IMR-90 (cell line): ENCODE results near the gene S100A11. TPM values are rescaled to one million over a fixed set of nuclear protein-coding genes. Genes with fewer than 3 reads are reported as not detected.

ENCODE experiments used
- ATAC-seq: fragments of 200-7000 bp; cut with Tn5 transposase; 2 replicates; pipeline ENCODE4 v1.9.1; 2020; ENCODE audit warnings: low read depth, mild to moderate bottlenecking, moderate library complexity
- BruUV-seq: library from RNA; stranded (reverse); fragments of 400-500 nt; replicated peaks from 2 replicates; lab custom pipeline; 2021; lab: Mats Ljungman, UMichigan
- CTCF ChIA-PET: fragments of 300-600 bp; formaldehyde crosslinking; extraction: SDS; loops from one replicate; lab custom pipeline; 2021; ENCODE audit warnings: antibody characterized with exemption; lab: Yijun Ruan, JAX
- POLR2A ChIA-PET: fragments of 300-600 bp; sonication (Branson Sonifier 250); formaldehyde crosslinking; loops from one replicate; lab custom pipeline; 2022; ENCODE audit warnings: antibody characterized with exemption; ENCODE audit not compliant: unreplicated experiment; lab: Charles Lee
- DNase-seq: peaks from one replicate; pipeline ENCODE4 v3.0.0; 2013
- H2AFZ ChIP-seq: replicated peaks from 2 replicates; pipeline ENCODE3; 2013; ENCODE audit warnings: low read length, mild to moderate bottlenecking; ENCODE audit not compliant: poor library complexity
- H2AK5ac ChIP-seq: 2 replicates; pipeline ENCODE4 v1.6.1; 2013; ENCODE audit warnings: low read depth, low read length, inconsistent platforms
- H2AK9ac ChIP-seq: replicated peaks from 2 replicates; pipeline ENCODE3; 2013; ENCODE audit warnings: mild to moderate bottlenecking, low read depth, low read length, moderate library complexity; ENCODE audit not compliant: poor library complexity
- H2BK120ac ChIP-seq: 2 replicates; pipeline ENCODE4 v1.6.1; 2013; ENCODE audit warnings: low read depth, low read length, inconsistent platforms
- H2BK15ac ChIP-seq: 3 replicates; pipeline ENCODE4 v1.6.1; 2013; ENCODE audit warnings: low read depth, low read length, inconsistent platforms
- H2BK20ac ChIP-seq: 2 replicates; pipeline ENCODE4 v1.6.1; 2013; ENCODE audit warnings: low read depth, mild to moderate bottlenecking, inconsistent platforms, low read length, moderate library complexity
- H2BK5ac ChIP-seq: 2 replicates; pipeline ENCODE4 v1.6.1; 2013; ENCODE audit warnings: mild to moderate bottlenecking, low read depth, low read length, inconsistent platforms; ENCODE audit not compliant: poor library complexity, severe bottlenecking
- H3K14ac ChIP-seq: replicated peaks from 2 replicates; pipeline ENCODE4 v1.6.1; 2013; ENCODE audit warnings: low read depth, low read length, inconsistent platforms
- H3K18ac ChIP-seq: 2 replicates; pipeline ENCODE4 v1.6.1; 2013; ENCODE audit warnings: low read depth, low read length, control low read depth
- H3K23ac ChIP-seq: 2 replicates; pipeline ENCODE4 v1.6.1; 2013; ENCODE audit warnings: low read depth, low read length, inconsistent platforms
- H3K27ac ChIP-seq: 2 replicates; pipeline ENCODE4 v1.5.1; 2013; ENCODE audit warnings: mild to moderate bottlenecking, control low read depth, low read length; ENCODE audit not compliant: insufficient read depth
- H3K27me3 ChIP-seq: 2 replicates; pipeline ENCODE4 v1.6.1; 2013; ENCODE audit warnings: low read length; ENCODE audit not compliant: control insufficient read depth, insufficient read depth
- H3K36me3 ChIP-seq: 2 replicates; pipeline ENCODE4 v1.6.1; 2013; ENCODE audit warnings: low read length, mixed read lengths; ENCODE audit not compliant: control insufficient read depth, insufficient read depth
- H3K4ac ChIP-seq: 2 replicates; pipeline ENCODE4 v1.6.1; 2013; ENCODE audit warnings: low read depth, low read length, inconsistent platforms
- H3K4me1 ChIP-seq: 2 replicates; pipeline ENCODE4 v1.6.1; 2013; ENCODE audit warnings: low read length, mixed read lengths; ENCODE audit not compliant: control insufficient read depth, insufficient read depth
- H3K4me2 ChIP-seq: 2 replicates; pipeline ENCODE4 v1.6.1; 2013; ENCODE audit warnings: low read depth, mild to moderate bottlenecking, control low read depth, low read length, moderate library complexity
- H3K4me3 ChIP-seq: 2 replicates; pipeline ENCODE4 v1.5.1; 2013; ENCODE audit warnings: low read depth, mild to moderate bottlenecking, control low read depth, low read length, moderate library complexity; ENCODE audit not compliant: insufficient read depth
- H3K56ac ChIP-seq: 2 replicates; pipeline ENCODE4 v1.6.1; 2013; ENCODE audit warnings: low read length, inconsistent platforms; ENCODE audit not compliant: insufficient read depth; ENCODE audit errors: extremely low read depth
- H3K79me1 ChIP-seq, 2 experiments: 2 replicates each; pipeline ENCODE4 v1.6.1; 2013; ENCODE audit warnings: low read length in 2 of 2, inconsistent platforms in 1 of 2, low read depth in 1 of 2
- H3K9ac ChIP-seq: 2 replicates; pipeline ENCODE4 v1.6.1; 2013; ENCODE audit warnings: low read depth, low read length, control low read depth
- H3K9me1 ChIP-seq: 2 replicates; pipeline ENCODE4 v1.6.1; 2013; ENCODE audit warnings: low read length, inconsistent platforms; ENCODE audit not compliant: insufficient read depth
- H3K9me3 ChIP-seq: 2 replicates; pipeline ENCODE4 v1.6.1; 2013; ENCODE audit warnings: low read length; ENCODE audit not compliant: control insufficient read depth, insufficient read depth
- H4K20me1 ChIP-seq: 2 replicates; pipeline ENCODE4 v1.6.1; 2013; ENCODE audit warnings: low read length, inconsistent platforms; ENCODE audit not compliant: insufficient read depth
- H4K5ac ChIP-seq: 2 replicates; pipeline ENCODE4 v1.6.1; 2013; ENCODE audit warnings: mild to moderate bottlenecking, low read depth, low read length, control low read depth
- H4K8ac ChIP-seq, 2 experiments: 2 replicates each; pipeline ENCODE4 v1.6.1; 2013; ENCODE audit warnings: low read depth in 2 of 2, low read length in 2 of 2, control low read depth in 1 of 2, inconsistent platforms in 1 of 2
- H4K91ac ChIP-seq: 2 replicates; pipeline ENCODE4 v1.6.1; 2013; ENCODE audit warnings: low read depth, low read length, inconsistent platforms; ENCODE audit not compliant: insufficient read depth
- MAFK ChIP-seq: IDR thresholded peaks from 2 replicates; pipeline ENCODE4 v1.6.1; 2012; ENCODE audit warnings: low read depth, low read length, improper control_type of control experiment
- POLR2A ChIP-seq: IDR thresholded peaks from 2 replicates; pipeline ENCODE4 v1.6.1; 2012; ENCODE audit warnings: mild to moderate bottlenecking, low read depth, low read length
- RAD21 ChIP-seq: IDR thresholded peaks from 2 replicates; pipeline ENCODE4 v1.6.1; 2012; ENCODE audit warnings: low read length, improper control_type of control experiment
- RCOR1 ChIP-seq: IDR thresholded peaks from 2 replicates; pipeline ENCODE4 v1.6.1; 2012; ENCODE audit warnings: mild to moderate bottlenecking, low read length, improper control_type of control experiment; ENCODE audit not compliant: insufficient replicate concordance
- USF2 ChIP-seq: fragments of 150-350 bp; IDR thresholded peaks from 2 replicates; pipeline ENCODE4 v1.6.1; 2017; ENCODE audit warnings: mild to moderate bottlenecking, antibody characterized with exemption, low read length, low read depth
- WGBS, 2 experiments: methylation state at CpG; one replicate each; pipeline versions ENCODE4 v1.1.5 to v1.1.7; 2013; ENCODE audit warnings: missing lambda C conversion rate in 2 of 2; ENCODE audit not compliant: insufficient read length in 1 of 2; ENCODE audit errors: extremely low coverage in 2 of 2; 5-methylcytosine and 5-hydroxymethylcytosine counted together
- dilution Hi-C: fragments of 300-500 bp; cut with HindIII; formaldehyde crosslinking; loops from one replicate; pipeline ENCODE4 v1.14.3; 2018; ENCODE audit warnings: low sequenced_read_pairs; ENCODE audit not compliant: unreplicated experiment
- in situ Hi-C: fragments of 300-500 bp; cut with MboI; formaldehyde crosslinking; loops from 3 replicates; pipeline ENCODE4 v1.14.3; 2019; ENCODE audit warnings: low sequenced_read_pairs, inconsistent platforms, mixed read lengths
- intact Hi-C: fragments of 100-400 bp; cut with micrococcal nuclease; formaldehyde crosslinking; loops from 2 replicates; pipeline ENCODE4 v1.10.0; 2022
- polyA plus RNA-seq, 3 experiments: library from polyadenylated mRNA; depleted of rRNA; stranded (reverse); fragments of >200 nt; gene quantifications; 2 replicates each; pipeline ENCODE4 v1.2.3, GENCODE V29; 2012; ENCODE audit warnings: low replicate concordance in 1 of 3
- total RNA-seq: library from RNA; depleted of rRNA; stranded (reverse); fragments of >200 nt; gene quantifications from 2 replicates; pipeline ENCODE4 v1.2.3, GENCODE V29; 2012

The S100A11 gene
- total and polyA plus RNA-seq, 2 of the 4 experiments (the other 2 are of a cell fraction), result 167 to 1,402 TPM

GRCh38 chr1:152015766-152016165, 21.0 kb downstream of the S100A11 start:
- no peak overlapping the region for H3K4me3 ChIP-seq
- H2AFZ ChIP-seq, result no peak overlapping the region
- intact Hi-C loops (no loop called here), dilution Hi-C loops (loop anchor here (25.0 kb wide), 1 partner anchor 103 kb away; the partner anchor contains the start of gene THEM4), in situ Hi-C loops (no loop called here)
- no peaks in the 10 kb centered on the region for H3K79me1 ChIP-seq
- no peak for TF ChIP-seq MAFK
- no peak for TF ChIP-seq RCOR1
- TF ChIP-seq USF2, result no peak
- TF ChIP-seq RAD21, result no peak
- TF ChIP-seq POLR2A, result no peak
- no peak for ATAC-seq
- no peak overlapping the region for H3K56ac ChIP-seq
- POLR2A ChIA-PET, result no interaction called here
- H3K4ac ChIP-seq, result no peak overlapping the region
- no peaks in the 10 kb centered on the region for H3K9me3 ChIP-seq
- H4K5ac ChIP-seq, result no peak overlapping the region
- 0 out of 2 replicates have a peak, but pooled peaks cover 2% of the 10 kb centered on the region for H3K9me1 ChIP-seq
- no peak overlapping the region for H2BK20ac ChIP-seq
- no peaks in the 10 kb centered on the region for H4K20me1 ChIP-seq
- CTCF ChIA-PET, result interaction anchor here (0.6 to 3.9 kb wide), 4 partner anchors 14 to 81 kb away, joined by 4 to 15 read pairs (median 5); no protein-coding TSS in a partner anchor
- no peak overlapping the region for H2BK5ac ChIP-seq
- no peak overlapping the region for H3K18ac ChIP-seq
- H3K23ac ChIP-seq, result no peak overlapping the region
- no peak overlapping the region for H2AK9ac ChIP-seq
- no TSS peak for BruUV-seq
- WGBS, 2 experiments, result no CpG with 5 or more reads among the region's 6 CpGs
- H2BK15ac ChIP-seq, result no peak overlapping the region
- no peak overlapping the region for H3K9ac ChIP-seq
- no peak for DNase-seq
- H2BK120ac ChIP-seq, result no peak overlapping the region
- no peaks in the 10 kb centered on the region for H3K4me1 ChIP-seq
- H3K4me2 ChIP-seq, result no peak overlapping the region
- H2AK5ac ChIP-seq, result no peak overlapping the region
- no peaks in the 10 kb centered on the region for H3K36me3 ChIP-seq
- no peak overlapping the region for H4K91ac ChIP-seq
- peaks cover 31% of the 10 kb centered on the region for H3K27me3 ChIP-seq
- no peak overlapping the region for H4K8ac ChIP-seq
- no peak overlapping the region for H3K14ac ChIP-seq
- no peak overlapping the region for H3K27ac ChIP-seq
